GM23338 (cell line): Measurements from ENCODE around the gene ALKAL2. TPM values are rescaled to one million over a fixed set of nuclear protein-coding genes. Genes with fewer than 3 reads are reported as not detected.

Experiments
- ATAC-seq: fragments of 200-7000 bp; cut with Tn5 transposase; 3 replicates; pipeline ENCODE4 v1.9.1; 2020
- DNase-seq: peaks from one replicate; pipeline ENCODE4 v3.0.0-alpha.2; 2015; ENCODE audit warnings: low spot score
- H2AFZ ChIP-seq: fragments of 200-600 bp; sonication (generic); 2 replicates; pipeline ENCODE4 v1.8.0; 2016; ENCODE audit warnings: antibody characterized with exemption, mild to moderate bottlenecking, moderate library complexity
- H3F3A ChIP-seq: fragments of 200-600 bp; sonication (generic); replicated peaks from 2 replicates; pipeline ENCODE4 v1.8.0; 2017; ENCODE audit warnings: antibody characterized with exemption, mixed run types, low read depth
- H3K27ac ChIP-seq: fragments of 200-600 bp; sonication (generic); 2 replicates; pipeline ENCODE4 v1.6.1; 2016; ENCODE audit warnings: low read depth
- H3K27me3 ChIP-seq: fragments of 200-600 bp; sonication (generic); 2 replicates; pipeline ENCODE4 v1.8.0; 2016; ENCODE audit warnings: mild to moderate bottlenecking, mixed run types, moderate library complexity; ENCODE audit not compliant: insufficient read depth
- H3K36me3 ChIP-seq: fragments of 200-600 bp; sonication (generic); 2 replicates; pipeline ENCODE4 v1.8.0; 2016; ENCODE audit warnings: mild to moderate bottlenecking; ENCODE audit not compliant: insufficient read depth
- H3K4me1 ChIP-seq: fragments of 200-600 bp; sonication (generic); 2 replicates; pipeline ENCODE4 v1.8.0; 2016; ENCODE audit warnings: mild to moderate bottlenecking, moderate library complexity; ENCODE audit not compliant: insufficient read depth
- H3K4me2 ChIP-seq: fragments of 200-600 bp; sonication (generic); 2 replicates; pipeline ENCODE4 v1.7.1; 2017; ENCODE audit warnings: mixed run types
- H3K4me3 ChIP-seq: fragments of 200-600 bp; sonication (generic); 2 replicates; pipeline ENCODE4 v1.6.1; 2016; ENCODE audit warnings: mixed run types
- H3K79me2 ChIP-seq: fragments of 200-600 bp; sonication (generic); replicated peaks from 2 replicates; pipeline ENCODE4 v1.8.0; 2017; ENCODE audit warnings: mild to moderate bottlenecking; ENCODE audit not compliant: insufficient read depth
- H3K9me2 ChIP-seq: fragments of 200-600 bp; sonication (generic); 2 replicates; pipeline ENCODE4 v1.8.0; 2017; ENCODE audit not compliant: insufficient read depth
- H4K20me1 ChIP-seq: fragments of 200-600 bp; sonication (generic); replicated peaks from 2 replicates; pipeline ENCODE4 v1.8.0; 2017; ENCODE audit warnings: mild to moderate bottlenecking; ENCODE audit not compliant: insufficient read depth
- H3K27ac Mint-ChIP-seq: 2 replicates; pipeline ENCODE4 v1.8.0; 2020; ENCODE audit warnings: inconsistent platforms, mild to moderate bottlenecking, moderate library complexity, mixed read lengths
- H3K27me3 Mint-ChIP-seq: 3 replicates; pipeline ENCODE4 v1.8.0; 2022; ENCODE audit warnings: low read depth, mild to moderate bottlenecking, moderate library complexity, mixed read lengths, inconsistent platforms; ENCODE audit not compliant: insufficient read depth, poor library complexity
- H3K36me3 Mint-ChIP-seq: 3 replicates; pipeline ENCODE4 v1.8.0; 2021; ENCODE audit warnings: low read depth, mild to moderate bottlenecking, inconsistent platforms, moderate library complexity, mixed read lengths
- H3K4me1 Mint-ChIP-seq: 3 replicates; pipeline ENCODE4 v1.8.0; 2020; ENCODE audit warnings: mild to moderate bottlenecking, inconsistent platforms, mixed read lengths
- H3K4me3 Mint-ChIP-seq: 3 replicates; pipeline ENCODE4 v1.8.0; 2021; ENCODE audit warnings: moderate library complexity, mild to moderate bottlenecking, inconsistent platforms, mixed read lengths
- H3K9me3 Mint-ChIP-seq: 3 replicates; pipeline ENCODE4 v1.8.0; 2020; ENCODE audit warnings: moderate library complexity, mild to moderate bottlenecking, inconsistent platforms, mixed read lengths
- CREB1 ChIP-seq: fragments of 250-450 bp; sonication (Bioruptor Pico); IDR thresholded peaks from 2 replicates; pipeline ENCODE4 v1.5.0; 2020; ENCODE audit warnings: low read depth, mild to moderate bottlenecking, moderate library complexity
- JUNB ChIP-seq: IDR thresholded peaks from one replicate; pipeline ENCODE4 v1.6.1; 2016; ENCODE audit warnings: antibody characterized with exemption; ENCODE audit not compliant: unreplicated experiment
- NANOG ChIP-seq: IDR thresholded peaks from 2 replicates; pipeline ENCODE4 v1.6.1; 2016; ENCODE audit warnings: antibody characterized with exemption, borderline replicate concordance
- ZNF114 ChIP-seq: fragments of 250-450 bp; sonication (Bioruptor Pico); IDR thresholded peaks from 2 replicates; pipeline ENCODE4 v1.5.0; 2020; ENCODE audit warnings: mild to moderate bottlenecking, moderate library complexity
- ZNF331 ChIP-seq: fragments of 250-450 bp; sonication (Bioruptor Pico); IDR thresholded peaks from 2 replicates; pipeline ENCODE4 v1.5.0; 2020; ENCODE audit warnings: low read depth, mild to moderate bottlenecking, moderate library complexity
- ZNF462 ChIP-seq: fragments of 250-450 bp; sonication (Bioruptor Pico); IDR thresholded peaks from 2 replicates; pipeline ENCODE4 v1.5.0; 2020; ENCODE audit warnings: mild to moderate bottlenecking, moderate library complexity
- polyA plus RNA-seq: library from polyadenylated mRNA; unstranded; fragments of >200 nt; fragmentation: Nextera tagmentation; extraction: Ambion mirVana; gene quantifications from 2 replicates; pipeline ENCODE4 v1.2.1, GENCODE V29; 2016
- total RNA-seq: library from RNA; depleted of rRNA; stranded (reverse); fragments of >200 nt; shearing (Covaris generic); gene quantifications from 2 replicates; pipeline ENCODE4 v1.2.3, GENCODE V29; 2014
- TF ChIP-seq, protein P1 (sequence below), 2 experiments: fragments of 200-600 bp in 1 of 2; sonication (generic) in 1 of 2; conservative IDR thresholded peaks; 2 replicates each; pipeline versions ENCODE4 v1.5.1 to v1.6.1; 2016 to 2017; ENCODE audit warnings: antibody characterized with exemption in 2 of 2, low read depth in 2 of 2, mild to moderate bottlenecking in 2 of 2, moderate library complexity in 1 of 2

The ALKAL2 gene
- total and polyA plus RNA-seq, 2 experiments from 2014 or later = 6.4 to 12.1 TPM

- peak; percentile 92 for ATAC-seq
- no peaks in the 10 kb centered on the region; the same call in 1 of the 2 replicates for H3F3A ChIP-seq
- H3K4me1 ChIP-seq = peaks cover 5% of the 10 kb centered on the region
- no peaks in the 10 kb centered on the region for H4K20me1 ChIP-seq
- H3K36me3 ChIP-seq = no peaks in the 10 kb centered on the region
- Mint-ChIP-seq H3K4me3 (no peak overlapping the region), H3K27ac (peak overlapping the region; percentile 78), H3K4me1 (peaks cover 24% of the 10 kb centered on the region), H3K27me3 (no peaks in the 10 kb centered on the region), H3K9me3 (no peaks in the 10 kb centered on the region), H3K36me3 (no peaks in the 10 kb centered on the region; the same call in 2 of the 3 replicates)
- TF ChIP-seq CREB1 (CRISPR knock-in tag) (peak; percentile 75; the same call in 1 of the 2 replicates), ZNF462 (CRISPR knock-in tag) (0 out of 2 replicates have a peak, but pooled peaks have one; percentile 27), JUNB (no peak), ZNF331 (no peak), NANOG (no peak), ZNF114 (CRISPR knock-in tag) (no peak)
- TF ChIP-seq, protein P1, sequence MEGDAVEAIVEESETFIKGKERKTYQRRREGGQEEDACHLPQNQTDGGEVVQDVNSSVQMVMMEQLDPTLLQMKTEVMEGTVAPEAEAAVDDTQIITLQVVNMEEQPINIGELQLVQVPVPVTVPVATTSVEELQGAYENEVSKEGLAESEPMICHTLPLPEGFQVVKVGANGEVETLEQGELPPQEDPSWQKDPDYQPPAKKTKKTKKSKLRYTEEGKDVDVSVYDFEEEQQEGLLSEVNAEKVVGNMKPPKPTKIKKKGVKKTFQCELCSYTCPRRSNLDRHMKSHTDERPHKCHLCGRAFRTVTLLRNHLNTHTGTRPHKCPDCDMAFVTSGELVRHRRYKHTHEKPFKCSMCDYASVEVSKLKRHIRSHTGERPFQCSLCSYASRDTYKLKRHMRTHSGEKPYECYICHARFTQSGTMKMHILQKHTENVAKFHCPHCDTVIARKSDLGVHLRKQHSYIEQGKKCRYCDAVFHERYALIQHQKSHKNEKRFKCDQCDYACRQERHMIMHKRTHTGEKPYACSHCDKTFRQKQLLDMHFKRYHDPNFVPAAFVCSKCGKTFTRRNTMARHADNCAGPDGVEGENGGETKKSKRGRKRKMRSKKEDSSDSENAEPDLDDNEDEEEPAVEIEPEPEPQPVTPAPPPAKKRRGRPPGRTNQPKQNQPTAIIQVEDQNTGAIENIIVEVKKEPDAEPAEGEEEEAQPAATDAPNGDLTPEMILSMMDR (conservative IDR thresholded peaks at IDR 0.05; ENCODE audit: low read depth in 2 of 2) = no peak
- H3K79me2 ChIP-seq = no peaks in the 10 kb centered on the region
- DNase-seq = peak; percentile 86
- no peaks in the 10 kb centered on the region for H3K9me2 ChIP-seq
- H3K4me2 ChIP-seq = peak overlapping the region; percentile 36
- H3K4me3 ChIP-seq = no peak overlapping the region
- H3K27ac ChIP-seq = no peak overlapping the region
- peak overlapping the region; percentile 72; the same call in 1 of the 2 replicates for H2AFZ ChIP-seq
- H3K27me3 ChIP-seq = no peaks in the 10 kb centered on the region
Measured at GRCh38 chr2:309148-309953, 21.5 kb upstream of the ALKAL2 start.
